ENCODE results near the gene APBA1.

GRCh38 chr9:69601698-69602097 lies 70.5 kb downstream of the APBA1 start:
- TF ChIP-seq OSR1 (CRISPR knock-in tag; IDR thresholded peaks at IDR 0.05) (no peak), ZC3H10 (CRISPR knock-in tag; IDR thresholded peaks at IDR 0.05) (no peak)

Measured in SK-N-SH treated with all-trans-retinoic acid at 6 μM for 48 hours (cell line).